HepG2 (cell line): ENCODE measurements around the gene ETV3L. TPM values are rescaled to one million over a fixed set of nuclear protein-coding genes. Genes with fewer than 3 reads are reported as not detected.

ENCODE experiments used
- ATAC-seq: fragments of 200-7000 bp; cut with Tn5 transposase; 3 replicates; pipeline ENCODE4 v1.9.1; 2020; ENCODE audit warnings: mild to moderate bottlenecking, moderate library complexity
- BruUV-seq: library from RNA; stranded (reverse); fragments of 400-500 nt; replicated peaks from 2 replicates; lab custom pipeline; 2021; lab: Mats Ljungman, UMichigan
- CTCF ChIA-PET: fragments of 300-600 bp; formaldehyde crosslinking; extraction: SDS; loops from one replicate; lab custom pipeline; 2021; ENCODE audit warnings: low total read pairs, inconsistent platforms, low intra/inter-chr PET ratio; lab: Yijun Ruan, JAX
- POLR2A ChIA-PET: fragments of 350-600 bp; sonication (Branson Sonifier 250); formaldehyde crosslinking; loops from one replicate; lab custom pipeline; 2020; ENCODE audit warnings: antibody characterized with exemption, inconsistent platforms; lab: Yijun Ruan, JAX
- DNase-seq: peaks from one replicate; pipeline ENCODE4 v3.0.0-alpha.2; 2015; ENCODE audit warnings: low spot score
- FAIRE-seq: peaks from 3 replicates; lab custom pipeline; 2011; peaks lifted over from hg19 to GRCh38; lab: Jason Lieb, UNC
- H2AFZ ChIP-seq: one replicate; pipeline ENCODE4 v1.6.1; 2011; ENCODE audit warnings: low read length, inconsistent platforms
- H3K27ac ChIP-seq: fragments of 300-600 bp; 3 replicates; pipeline ENCODE4 v1.8.0; 2011; ENCODE audit warnings: mixed run types, mild to moderate bottlenecking, mixed read lengths, low read length, inconsistent platforms; ENCODE audit not compliant: insufficient read depth; ENCODE audit errors: extremely low read length
- H3K27me3 ChIP-seq, 2 experiments: fragments of 200-600 bp in 1 of 2; 2 replicates in 1 of 2; 3 replicates in 1 of 2; pipeline versions ENCODE4 v1.6.0 to v1.8.0; 2011; ENCODE audit warnings: low read length in 2 of 2, mild to moderate bottlenecking in 2 of 2, moderate library complexity in 2 of 2, inconsistent platforms in 1 of 2; ENCODE audit not compliant: insufficient read depth in 2 of 2, control insufficient read depth in 1 of 2
- H3K36me3 ChIP-seq, 2 experiments: fragments of 200-600 bp in 1 of 2; replicated peaks in 1 of 2; 2 replicates in 1 of 2; 3 replicates in 1 of 2; pipeline versions ENCODE4 v1.5.1 to v1.8.0; 2011; ENCODE audit warnings: low read length in 2 of 2, inconsistent platforms in 1 of 2; ENCODE audit not compliant: insufficient read depth in 2 of 2, control insufficient read depth in 1 of 2
- H3K4me1 ChIP-seq: 2 replicates; pipeline ENCODE4 v1.5.1; 2012; ENCODE audit warnings: low read length, inconsistent platforms; ENCODE audit not compliant: insufficient read depth
- H3K4me2 ChIP-seq: 2 replicates; pipeline ENCODE4 v1.6.0; 2011; ENCODE audit warnings: low read depth, low read length, inconsistent platforms
- H3K4me3 ChIP-seq, 3 experiments: fragments of 200-600 bp in 1 of 3; sonication (generic), shearing (Covaris generic) in 1 of 3; replicated peaks in 1 of 3; 2 replicates each; pipeline ENCODE4 v1.5.1; 2011 to 2016; ENCODE audit warnings: low read length in 3 of 3, inconsistent platforms in 2 of 3, low read depth in 2 of 3, mild to moderate bottlenecking in 2 of 3, control low read depth in 1 of 3, mixed read lengths in 1 of 3; ENCODE audit not compliant: insufficient read depth in 1 of 3
- H3K79me2 ChIP-seq: one replicate; pipeline ENCODE4 v1.6.1; 2011; ENCODE audit warnings: low read length, inconsistent platforms; ENCODE audit not compliant: insufficient read depth
- H3K9ac ChIP-seq: 2 replicates; pipeline ENCODE4 v1.6.0; 2011; ENCODE audit warnings: mild to moderate bottlenecking, low read depth, low read length, inconsistent platforms; ENCODE audit not compliant: insufficient read depth
- H3K9me3 ChIP-seq: 2 replicates; pipeline ENCODE4 v1.5.1; 2012; ENCODE audit warnings: mild to moderate bottlenecking, low read length
- H4K20me1 ChIP-seq: 2 replicates; pipeline ENCODE4 v1.6.0; 2011; ENCODE audit warnings: inconsistent platforms, mild to moderate bottlenecking, low read length, moderate library complexity; ENCODE audit not compliant: insufficient read depth
- FOXP1 ChIP-seq, 2 experiments: fragments of 450-650 bp in 1 of 2; IDR thresholded peaks; 2 replicates each; pipeline ENCODE4 v1.6.1; 2017 to 2018; ENCODE audit warnings: antibody characterized with exemption in 1 of 2
- MED1 ChIP-seq: sonication (generic); formaldehyde crosslinking; IDR thresholded peaks from 2 replicates; pipeline ENCODE4 v1.4.0; 2020; ENCODE audit warnings: missing genetic modification reagents
- RFXAP ChIP-seq: sonication (generic); formaldehyde crosslinking; IDR thresholded peaks from 2 replicates; pipeline ENCODE4 v1.4.0; 2020; ENCODE audit warnings: missing genetic modification reagents, borderline replicate concordance
- ZKSCAN1 ChIP-seq: fragments of 150-350 bp; IDR thresholded peaks from 2 replicates; pipeline ENCODE4 v1.6.1; 2014; ENCODE audit warnings: low read length
- ZMAT3 ChIP-seq: sonication (generic); formaldehyde crosslinking; conservative IDR thresholded peaks from 2 replicates; pipeline ENCODE4 v1.7.0; 2021; ENCODE audit warnings: missing genetic modification reagents
- ZSCAN20 ChIP-seq: sonication (generic); formaldehyde crosslinking; IDR thresholded peaks from 2 replicates; pipeline ENCODE4 v1.4.0; 2020; ENCODE audit warnings: missing genetic modification reagents, mild to moderate bottlenecking, borderline replicate concordance
- WGBS: methylation state at CpG from one replicate; pipeline ENCODE4 v1.1.6; 2017; ENCODE audit warnings: low lambda C conversion rate; 5-methylcytosine and 5-hydroxymethylcytosine counted together
- in situ Hi-C: cut with HindIII; loops from 2 replicates; pipeline ENCODE4 v1.10.0; 2017; ENCODE audit warnings: low pct_unique_long_range_greater_than_20kb; ENCODE audit not compliant: extremely low pct_ligation_motif_present
- intact Hi-C: fragments of 100-400 bp; cut with micrococcal nuclease; formaldehyde crosslinking; loops from one replicate; pipeline ENCODE4 v1.10.0; 2022; ENCODE audit not compliant: unreplicated experiment
- polyA plus RNA-seq, 8 experiments: library from polyadenylated mRNA; depleted of rRNA in 3 of 8; stranded (reverse) in 7 of 8; unstranded in 1 of 8; fragments of >200 nt; fragmentation: Illumina TruSeq in 4 of 8; extraction: Trizol in 4 of 8; gene quantifications; 2 replicates each; pipeline versions ENCODE4 v1.2.1 to v1.2.3, GENCODE V29; 2011 to 2016; ENCODE audit warnings: low read depth in 4 of 8, missing spikeins in 1 of 8, mixed read lengths in 1 of 8; ENCODE audit not compliant: insufficient read depth in 1 of 8
- total RNA-seq, 5 experiments: library from RNA; depleted of rRNA; stranded (reverse); fragments of >200 nt; fragmentation: Illumina TruSeq; extraction: Trizol; gene quantifications; 2 replicates each; pipeline ENCODE4 v1.2.3, GENCODE V29; 2016; ENCODE audit warnings: low read depth in 1 of 5
- TF ChIP-seq, protein P1 (sequence below): sonication (generic); formaldehyde crosslinking; IDR thresholded peaks from 2 replicates; pipeline ENCODE4 v1.5.0; 2020; ENCODE audit warnings: missing genetic modification reagents
- TF ChIP-seq, protein P2 (sequence below): sonication (generic); formaldehyde crosslinking; IDR thresholded peaks from 2 replicates; pipeline ENCODE4 v1.8.0; 2022; ENCODE audit warnings: mild to moderate bottlenecking, missing genetic modification reagents, moderate library complexity
- TF ChIP-seq, protein P3 (sequence below): sonication (generic); formaldehyde crosslinking; IDR thresholded peaks from 2 replicates; pipeline ENCODE4 v1.9.0; 2022; ENCODE audit warnings: low read depth, missing genetic modification reagents
- TF ChIP-seq, protein P4 (sequence below): sonication (generic); formaldehyde crosslinking; IDR thresholded peaks from 2 replicates; pipeline ENCODE4 v1.5.1; 2020; ENCODE audit warnings: missing genetic modification reagents, mild to moderate bottlenecking, borderline replicate concordance

Gene ETV3L
- total and polyA plus RNA-seq, 2 of the 13 experiments (the other 11 are each of a cell fraction or from before 2014, with no cell fraction given): not detected

DNA sequence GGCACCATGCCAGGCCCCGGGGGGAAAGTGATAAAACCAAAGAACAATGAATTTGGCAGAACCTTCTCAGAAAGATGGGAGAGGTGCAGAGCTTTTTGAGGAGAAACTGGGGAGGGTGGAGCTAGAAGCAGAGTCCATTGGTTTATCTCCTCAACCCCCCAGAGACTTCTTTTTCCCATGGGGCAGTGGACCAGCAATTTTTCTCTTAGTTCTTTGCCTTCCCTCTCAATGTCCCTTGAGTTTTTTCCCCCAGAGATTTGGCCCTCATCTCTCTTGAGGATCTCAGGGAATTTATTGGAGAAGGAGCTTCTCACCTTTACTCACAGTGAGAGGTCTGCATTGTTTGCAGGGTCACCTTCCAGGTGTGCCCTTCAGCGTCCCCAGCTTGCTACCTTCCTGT, 48.8 kb downstream of the ETV3L start:
- Histone ChIP-seq H3K27ac (no peak overlapping the region), H3K79me2 (no peaks in the 10 kb centered on the region), H3K4me1 (peaks cover 6% of the 10 kb centered on the region), H3K9ac (no peak overlapping the region), H3K4me3 (no peak overlapping the region), H3K36me3 (no peaks in the 10 kb centered on the region), H4K20me1 (no peaks in the 10 kb centered on the region), H2AFZ (no peak overlapping the region), H3K9me3 (peaks cover 5% of the 10 kb centered on the region; the same call in 1 of the 2 replicates), H3K27me3 (no peaks in the 10 kb centered on the region), H3K4me2 (no peak overlapping the region)
- no peak for TF ChIP-seq ZSCAN20 (CRISPR knock-in tag)
- TF ChIP-seq, protein P1, sequence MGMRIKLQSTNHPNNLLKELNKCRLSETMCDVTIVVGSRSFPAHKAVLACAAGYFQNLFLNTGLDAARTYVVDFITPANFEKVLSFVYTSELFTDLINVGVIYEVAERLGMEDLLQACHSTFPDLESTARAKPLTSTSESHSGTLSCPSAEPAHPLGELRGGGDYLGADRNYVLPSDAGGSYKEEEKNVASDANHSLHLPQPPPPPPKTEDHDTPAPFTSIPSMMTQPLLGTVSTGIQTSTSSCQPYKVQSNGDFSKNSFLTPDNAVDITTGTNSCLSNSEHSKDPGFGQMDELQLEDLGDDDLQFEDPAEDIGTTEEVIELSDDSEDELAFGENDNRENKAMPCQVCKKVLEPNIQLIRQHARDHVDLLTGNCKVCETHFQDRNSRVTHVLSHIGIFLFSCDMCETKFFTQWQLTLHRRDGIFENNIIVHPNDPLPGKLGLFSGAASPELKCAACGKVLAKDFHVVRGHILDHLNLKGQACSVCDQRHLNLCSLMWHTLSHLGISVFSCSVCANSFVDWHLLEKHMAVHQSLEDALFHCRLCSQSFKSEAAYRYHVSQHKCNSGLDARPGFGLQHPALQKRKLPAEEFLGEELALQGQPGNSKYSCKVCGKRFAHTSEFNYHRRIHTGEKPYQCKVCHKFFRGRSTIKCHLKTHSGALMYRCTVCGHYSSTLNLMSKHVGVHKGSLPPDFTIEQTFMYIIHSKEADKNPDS: no peak
- TF ChIP-seq, protein P2, sequence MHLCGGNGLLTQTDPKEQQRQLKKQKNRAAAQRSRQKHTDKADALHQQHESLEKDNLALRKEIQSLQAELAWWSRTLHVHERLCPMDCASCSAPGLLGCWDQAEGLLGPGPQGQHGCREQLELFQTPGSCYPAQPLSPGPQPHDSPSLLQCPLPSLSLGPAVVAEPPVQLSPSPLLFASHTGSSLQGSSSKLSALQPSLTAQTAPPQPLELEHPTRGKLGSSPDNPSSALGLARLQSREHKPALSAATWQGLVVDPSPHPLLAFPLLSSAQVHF (CRISPR knock-in tag): no peak
- in situ Hi-C loops (no loop called here), intact Hi-C loops (no loop called here)
- POLR2A ChIA-PET: no interaction called here
- ATAC-seq (no peak), FAIRE-seq (no peak), DNase-seq (no peak)
- WGBS: 10% methylated on average over 2 of the region's 2 CpGs
- no TSS peak for BruUV-seq
- CTCF ChIA-PET: no interaction called here

DNA sequence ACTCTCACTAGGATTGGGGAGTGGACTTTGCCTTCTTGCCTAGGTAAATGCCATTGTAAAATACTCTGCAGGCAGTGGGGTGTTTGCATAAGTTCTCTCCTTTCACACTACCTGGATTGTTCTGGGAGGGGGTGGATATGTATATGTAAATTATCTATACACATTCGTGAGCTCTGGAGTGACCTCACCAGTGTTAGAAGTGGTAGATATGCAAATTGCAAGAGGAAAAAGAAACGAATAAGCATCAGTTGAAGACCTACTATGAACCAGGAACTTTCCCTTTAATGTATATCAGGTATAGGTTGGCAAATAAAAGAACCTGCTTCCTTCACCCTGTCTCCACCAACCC, 52.6 kb downstream of the ETV3L start:
- H3K4me3 ChIP-seq: peak overlapping the region in 1 of 3 experiments; percentile 29; a peak in 1 of 6 replicates
- no peaks in the 10 kb centered on the region for H4K20me1 ChIP-seq
- ChIA-PET CTCF (no interaction called here), POLR2A (interaction anchor here (1.9 kb wide), 1 partner anchor 13 kb away, joined by 5 read pairs; no protein-coding TSS in a partner anchor)
- no peak overlapping the region for H3K9ac ChIP-seq
- H3K36me3 ChIP-seq: no peaks in the 10 kb centered on the region
- peaks cover 34% of the 10 kb centered on the region for H3K4me1 ChIP-seq
- peaks cover 34% of the 10 kb centered on the region for H3K79me2 ChIP-seq
- DNase-seq (peak; percentile 64), ATAC-seq (no peak), FAIRE-seq (no peak)
- TF ChIP-seq RFXAP (CRISPR knock-in tag): no peak
- no peak for TF ChIP-seq ZMAT3 (CRISPR knock-in tag)
- TF ChIP-seq MED1 (CRISPR knock-in tag): no peak
- TF ChIP-seq, protein P3, sequence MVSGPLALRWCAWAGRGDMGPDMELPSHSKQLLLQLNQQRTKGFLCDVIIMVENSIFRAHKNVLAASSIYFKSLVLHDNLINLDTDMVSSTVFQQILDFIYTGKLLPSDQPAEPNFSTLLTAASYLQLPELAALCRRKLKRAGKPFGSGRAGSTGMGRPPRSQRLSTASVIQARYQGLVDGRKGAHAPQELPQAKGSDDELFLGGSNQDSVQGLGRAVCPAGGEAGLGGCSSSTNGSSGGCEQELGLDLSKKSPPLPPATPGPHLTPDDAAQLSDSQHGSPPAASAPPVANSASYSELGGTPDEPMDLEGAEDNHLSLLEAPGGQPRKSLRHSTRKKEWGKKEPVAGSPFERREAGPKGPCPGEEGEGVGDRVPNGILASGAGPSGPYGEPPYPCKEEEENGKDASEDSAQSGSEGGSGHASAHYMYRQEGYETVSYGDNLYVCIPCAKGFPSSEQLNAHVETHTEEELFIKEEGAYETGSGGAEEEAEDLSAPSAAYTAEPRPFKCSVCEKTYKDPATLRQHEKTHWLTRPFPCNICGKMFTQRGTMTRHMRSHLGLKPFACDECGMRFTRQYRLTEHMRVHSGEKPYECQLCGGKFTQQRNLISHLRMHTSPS: no peak
- TF ChIP-seq FOXP1 (IDR thresholded peaks at IDR 0.05): no peak
- TF ChIP-seq FOXP1 (CRISPR knock-in tag; IDR thresholded peaks at IDR 0.05): no peak
- peak; percentile 83; the same call in 1 of the 2 replicates for TF ChIP-seq ZKSCAN1
- TF ChIP-seq, protein P4, sequence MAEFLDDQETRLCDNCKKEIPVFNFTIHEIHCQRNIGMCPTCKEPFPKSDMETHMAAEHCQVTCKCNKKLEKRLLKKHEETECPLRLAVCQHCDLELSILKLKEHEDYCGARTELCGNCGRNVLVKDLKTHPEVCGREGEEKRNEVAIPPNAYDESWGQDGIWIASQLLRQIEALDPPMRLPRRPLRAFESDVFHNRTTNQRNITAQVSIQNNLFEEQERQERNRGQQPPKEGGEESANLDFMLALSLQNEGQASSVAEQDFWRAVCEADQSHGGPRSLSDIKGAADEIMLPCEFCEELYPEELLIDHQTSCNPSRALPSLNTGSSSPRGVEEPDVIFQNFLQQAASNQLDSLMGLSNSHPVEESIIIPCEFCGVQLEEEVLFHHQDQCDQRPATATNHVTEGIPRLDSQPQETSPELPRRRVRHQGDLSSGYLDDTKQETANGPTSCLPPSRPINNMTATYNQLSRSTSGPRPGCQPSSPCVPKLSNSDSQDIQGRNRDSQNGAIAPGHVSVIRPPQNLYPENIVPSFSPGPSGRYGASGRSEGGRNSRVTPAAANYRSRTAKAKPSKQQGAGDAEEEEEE (CRISPR knock-in tag): no peak
- in situ Hi-C loops (no loop called here), intact Hi-C loops (no loop called here)
- peak overlapping the region; percentile 38 for H3K4me2 ChIP-seq
- WGBS: 4% methylated on average over 2 of the region's 2 CpGs
- no peaks in the 10 kb centered on the region; a peak in 1 of 5 replicates for H3K27me3 ChIP-seq
- no peak overlapping the region for H3K27ac ChIP-seq
- no peak overlapping the region for H2AFZ ChIP-seq
- no TSS peak for BruUV-seq
- peaks cover 2% of the 10 kb centered on the region; the same call in 1 of the 2 replicates for H3K9me3 ChIP-seq
